Measurements from ENCODE around the gene ARID1B. TPM values are rescaled to one million over a fixed set of nuclear protein-coding genes. Genes with fewer than 3 reads are reported as not detected.
A peak's percentile ranks its signal among the peaks of the same experiment; 100 is the strongest.

The ARID1B gene
- total and polyA plus RNA-seq, 7 donors: 8.1 to 61.1 (median 53.1) TPM

DNA sequence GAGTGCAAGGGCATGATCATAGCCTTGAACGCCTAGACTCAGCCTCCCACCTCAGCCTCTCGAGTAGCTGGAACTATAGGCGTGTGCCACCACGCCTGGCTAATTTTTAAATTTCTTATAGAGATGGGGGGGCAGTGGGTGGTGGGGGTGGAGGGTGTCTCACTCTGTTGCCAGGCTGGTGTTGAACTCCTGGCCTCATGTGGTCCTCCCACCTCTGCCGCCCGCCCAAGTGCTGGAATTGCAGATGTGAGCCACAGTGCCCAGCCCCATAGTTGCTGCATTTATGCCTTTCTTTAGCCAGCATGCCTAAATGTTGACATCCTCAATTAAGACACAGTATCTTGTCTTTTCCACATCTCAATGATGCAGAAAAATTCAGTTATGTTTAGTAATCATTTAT is 171.1 kb downstream of the ARID1B start:
- Histone ChIP-seq H3K4me3 (no peak overlapping the region), H3K27me3 (ENCODE audit: insufficient read depth in 3 of 3, low read length in 2 of 3) (no peaks in the 10 kb centered on the region), H3K4me1 (peaks cover 80% of the 10 kb centered on the region), H3K9me3 (no peaks in the 10 kb centered on the region), H3K27ac (peak overlapping the region; percentile 75), H3K36me3 (ENCODE audit: insufficient read depth in 1 of 2, low read depth in 1 of 2) (no peaks in the 10 kb centered on the region)
- DNase-seq: no peak
- WGBS, 3 donors: 93 to 95% (median 95%) methylated on average over 6 of the region's 6 CpGs
- intact Hi-C loops (cut with DNase I): loop anchor here (5.0 to 10.0 kb wide), 4 partner anchors 63 to 383 kb away; no protein-coding TSS in a partner anchor
- TF ChIP-seq, protein P1, sequence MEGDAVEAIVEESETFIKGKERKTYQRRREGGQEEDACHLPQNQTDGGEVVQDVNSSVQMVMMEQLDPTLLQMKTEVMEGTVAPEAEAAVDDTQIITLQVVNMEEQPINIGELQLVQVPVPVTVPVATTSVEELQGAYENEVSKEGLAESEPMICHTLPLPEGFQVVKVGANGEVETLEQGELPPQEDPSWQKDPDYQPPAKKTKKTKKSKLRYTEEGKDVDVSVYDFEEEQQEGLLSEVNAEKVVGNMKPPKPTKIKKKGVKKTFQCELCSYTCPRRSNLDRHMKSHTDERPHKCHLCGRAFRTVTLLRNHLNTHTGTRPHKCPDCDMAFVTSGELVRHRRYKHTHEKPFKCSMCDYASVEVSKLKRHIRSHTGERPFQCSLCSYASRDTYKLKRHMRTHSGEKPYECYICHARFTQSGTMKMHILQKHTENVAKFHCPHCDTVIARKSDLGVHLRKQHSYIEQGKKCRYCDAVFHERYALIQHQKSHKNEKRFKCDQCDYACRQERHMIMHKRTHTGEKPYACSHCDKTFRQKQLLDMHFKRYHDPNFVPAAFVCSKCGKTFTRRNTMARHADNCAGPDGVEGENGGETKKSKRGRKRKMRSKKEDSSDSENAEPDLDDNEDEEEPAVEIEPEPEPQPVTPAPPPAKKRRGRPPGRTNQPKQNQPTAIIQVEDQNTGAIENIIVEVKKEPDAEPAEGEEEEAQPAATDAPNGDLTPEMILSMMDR (IDR thresholded peaks at IDR 0.05): no peak
- peak in 1 of 4 donors; percentile 7 for ATAC-seq

DNA sequence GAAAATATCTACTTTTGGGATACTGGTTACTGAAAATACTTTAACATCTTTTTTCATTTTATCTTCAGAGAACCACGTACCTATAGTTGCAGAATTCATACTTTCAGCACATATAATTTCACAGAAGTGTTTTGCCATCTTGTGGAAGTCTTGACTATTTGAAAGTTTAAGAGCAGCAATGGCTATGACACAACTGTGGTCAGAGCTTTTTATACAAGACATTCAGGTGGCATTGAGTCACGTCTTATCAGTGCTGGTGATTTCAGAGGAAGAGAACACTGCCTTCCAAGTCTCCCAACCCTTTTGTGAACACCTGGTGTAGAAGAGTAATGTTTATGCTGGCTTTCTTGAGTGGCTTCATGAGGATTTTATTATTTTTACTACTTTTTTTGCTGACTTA is 171.6 kb downstream of the ARID1B start:
- WGBS, 3 donors: 54 to 79% (median 55%) methylated on average over 2 of the region's 2 CpGs
- ATAC-seq: peak; percentile 60 to 77 (median 75)
- Histone ChIP-seq H3K27ac (peak overlapping the region; percentile 75), H3K36me3 (ENCODE audit: insufficient read depth in 1 of 2, low read depth in 1 of 2) (no peaks in the 10 kb centered on the region), H3K4me1 (peaks cover 78% of the 10 kb centered on the region), H3K4me3 (no peak overlapping the region), H3K27me3 (ENCODE audit: insufficient read depth in 3 of 3, low read length in 2 of 3) (no peaks in the 10 kb centered on the region), H3K9me3 (no peaks in the 10 kb centered on the region)
- intact Hi-C loops (cut with DNase I): loop anchor here (5.0 to 10.0 kb wide), 4 partner anchors 64 to 384 kb away; no protein-coding TSS in a partner anchor
- TF ChIP-seq, protein P1 (IDR thresholded peaks at IDR 0.05): no peak
- no peak for DNase-seq

DNA sequence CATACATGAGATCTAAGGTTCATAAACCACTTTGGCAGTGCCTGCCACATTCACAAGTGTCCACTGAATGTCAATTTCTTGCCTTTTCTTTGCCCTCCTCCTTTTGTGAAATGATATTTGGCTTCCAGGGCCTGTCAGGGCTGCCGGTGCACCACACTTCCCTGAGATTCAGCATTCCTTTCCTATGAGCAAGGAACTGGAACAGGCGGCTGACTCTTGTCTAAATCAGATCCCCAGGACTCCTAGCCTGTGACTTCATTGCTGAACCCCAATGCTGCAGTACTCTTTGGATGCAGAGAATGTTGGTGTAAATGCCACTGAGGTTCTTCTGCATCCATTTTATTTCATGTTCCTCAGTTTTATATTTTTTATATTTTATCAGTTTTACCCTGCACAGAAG is 172.2 kb downstream of the ARID1B start:
- TF ChIP-seq, protein P1 (IDR thresholded peaks at IDR 0.05): no peak
- Histone ChIP-seq H3K27ac (peak overlapping the region; percentile 75), H3K9me3 (no peaks in the 10 kb centered on the region), H3K4me1 (peaks cover 78% of the 10 kb centered on the region), H3K27me3 (ENCODE audit: insufficient read depth in 3 of 3, low read length in 2 of 3) (no peaks in the 10 kb centered on the region), H3K4me3 (no peak overlapping the region), H3K36me3 (ENCODE audit: insufficient read depth in 1 of 2, low read depth in 1 of 2) (no peaks in the 10 kb centered on the region)
- intact Hi-C loops (cut with DNase I): loop anchor here (5.0 to 10.0 kb wide), 4 partner anchors 65 to 385 kb away; no protein-coding TSS in a partner anchor
- 15 to 18% (median 16%) methylated on average over 2 of the region's 2 CpGs for WGBS, 3 donors
- ATAC-seq (peak; percentile 74 to 79 (median 77)), DNase-seq (no peak)

DNA sequence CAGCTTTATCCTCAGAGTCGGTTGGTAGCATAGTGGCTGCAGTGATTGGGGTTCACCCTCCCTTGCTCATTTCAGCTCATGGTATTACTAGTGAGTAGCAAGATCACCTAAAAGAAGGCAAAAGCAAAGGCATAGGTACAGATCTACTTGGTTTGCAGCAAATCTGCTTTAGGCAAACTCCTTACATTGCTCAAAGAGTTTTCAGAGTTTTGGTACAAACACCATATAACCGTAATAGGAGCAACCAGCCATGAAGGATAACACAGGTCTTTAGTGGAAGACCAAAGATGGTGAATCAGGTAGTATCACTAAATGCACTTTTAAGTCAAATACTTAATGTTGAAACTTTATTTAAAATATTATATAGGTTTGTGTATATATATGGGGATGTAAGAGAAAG is 172.9 kb downstream of the ARID1B start:
- Histone ChIP-seq H3K36me3 (ENCODE audit: insufficient read depth in 1 of 2, low read depth in 1 of 2) (no peaks in the 10 kb centered on the region), H3K4me1 (peaks cover 82% of the 10 kb centered on the region), H3K27ac (peak overlapping the region; percentile 75), H3K9me3 (no peaks in the 10 kb centered on the region), H3K4me3 (no peak overlapping the region), H3K27me3 (ENCODE audit: insufficient read depth in 3 of 3, low read length in 2 of 3) (no peaks in the 10 kb centered on the region)
- DNase-seq (no peak), ATAC-seq (no peak)
- TF ChIP-seq, protein P1 (IDR thresholded peaks at IDR 0.05): no peak
- intact Hi-C loops (cut with DNase I): loop anchor here (10.0 kb wide), 2 partner anchors 165 to 265 kb away; no protein-coding TSS in a partner anchor
- 67 to 97% (median 97%) methylated on average over 2 of the region's 2 CpGs for WGBS, 3 donors

DNA sequence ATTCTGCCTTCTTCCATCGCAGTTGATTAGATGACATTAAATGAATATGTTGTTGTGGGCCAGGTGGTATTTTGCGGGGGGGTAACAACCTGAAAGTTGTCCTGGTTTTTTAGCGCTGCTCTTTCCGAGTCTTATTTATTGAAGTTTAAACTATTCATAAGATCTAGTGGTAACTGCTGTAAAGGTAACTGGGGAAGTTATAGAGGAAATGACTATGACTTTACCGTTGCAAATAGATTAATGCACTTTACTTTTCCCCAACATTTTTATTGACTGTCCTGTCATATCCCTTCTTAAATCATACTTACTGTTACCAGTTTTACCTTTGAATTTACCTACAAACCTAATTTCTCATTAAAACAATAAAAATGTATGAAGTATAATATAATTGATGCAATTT is 173.4 kb downstream of the ARID1B start:
- Histone ChIP-seq H3K4me1 (peaks cover 87% of the 10 kb centered on the region), H3K4me3 (no peak overlapping the region), H3K27me3 (ENCODE audit: insufficient read depth in 3 of 3, low read length in 2 of 3) (no peaks in the 10 kb centered on the region), H3K36me3 (ENCODE audit: insufficient read depth in 1 of 2, low read depth in 1 of 2) (no peaks in the 10 kb centered on the region), H3K9me3 (no peaks in the 10 kb centered on the region), H3K27ac (peak overlapping the region; percentile 75)
- TF ChIP-seq, protein P1 (IDR thresholded peaks at IDR 0.05): no peak
- 82 to 92% (median 83%) methylated on average over 5 of the region's 5 CpGs for WGBS, 3 donors
- no peak for DNase-seq
- intact Hi-C loops (cut with DNase I): loop anchor here (10.0 kb wide), 2 partner anchors 166 to 266 kb away; no protein-coding TSS in a partner anchor
- ATAC-seq: no peak
